Measurements from ENCODE around the gene ZMIZ1.

ZMIZ1 gene

DNA sequence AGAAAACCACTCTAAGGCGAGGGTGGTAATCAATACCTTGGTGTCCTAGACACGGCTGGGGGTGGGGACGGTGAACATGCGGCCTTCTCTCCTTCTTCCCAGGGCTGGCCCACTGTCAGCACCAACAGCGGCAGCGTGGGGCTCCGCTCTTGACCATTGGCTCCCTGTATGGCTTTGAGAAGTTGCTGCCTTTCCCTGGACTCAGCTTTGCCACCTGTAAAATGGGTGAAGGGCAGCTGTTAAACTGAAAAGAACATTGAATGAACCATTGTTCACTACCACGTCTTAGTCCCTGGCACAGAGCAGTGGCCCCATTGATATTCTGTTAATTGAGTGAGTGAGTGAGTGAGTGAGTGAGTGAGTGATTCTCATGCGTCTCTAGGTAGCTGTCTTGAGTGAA is 95.3 kb downstream of the ZMIZ1 start:
- Histone ChIP-seq H3K36me3 (ENCODE audit: control insufficient read depth, insufficient read depth, low read length) (peaks cover 5% of the 10 kb centered on the region; the same call in 1 of the 2 replicates), H3K4me3 (ENCODE audit: low read depth, low read length) (no peak overlapping the region), H3K27ac (ENCODE audit: low read depth, low read length) (no peak overlapping the region), H3K4me1 (ENCODE audit: control insufficient read depth, insufficient read depth, low read length) (peaks cover 9% of the 10 kb centered on the region), H3K9ac (ENCODE audit: low read depth, low read length) (no peak overlapping the region), H3K27me3 (ENCODE audit: control insufficient read depth, insufficient read depth, low read length) (no peaks in the 10 kb centered on the region), H3K9me3 (ENCODE audit: control insufficient read depth, insufficient read depth, low read length) (no peaks in the 10 kb centered on the region)

DNA sequence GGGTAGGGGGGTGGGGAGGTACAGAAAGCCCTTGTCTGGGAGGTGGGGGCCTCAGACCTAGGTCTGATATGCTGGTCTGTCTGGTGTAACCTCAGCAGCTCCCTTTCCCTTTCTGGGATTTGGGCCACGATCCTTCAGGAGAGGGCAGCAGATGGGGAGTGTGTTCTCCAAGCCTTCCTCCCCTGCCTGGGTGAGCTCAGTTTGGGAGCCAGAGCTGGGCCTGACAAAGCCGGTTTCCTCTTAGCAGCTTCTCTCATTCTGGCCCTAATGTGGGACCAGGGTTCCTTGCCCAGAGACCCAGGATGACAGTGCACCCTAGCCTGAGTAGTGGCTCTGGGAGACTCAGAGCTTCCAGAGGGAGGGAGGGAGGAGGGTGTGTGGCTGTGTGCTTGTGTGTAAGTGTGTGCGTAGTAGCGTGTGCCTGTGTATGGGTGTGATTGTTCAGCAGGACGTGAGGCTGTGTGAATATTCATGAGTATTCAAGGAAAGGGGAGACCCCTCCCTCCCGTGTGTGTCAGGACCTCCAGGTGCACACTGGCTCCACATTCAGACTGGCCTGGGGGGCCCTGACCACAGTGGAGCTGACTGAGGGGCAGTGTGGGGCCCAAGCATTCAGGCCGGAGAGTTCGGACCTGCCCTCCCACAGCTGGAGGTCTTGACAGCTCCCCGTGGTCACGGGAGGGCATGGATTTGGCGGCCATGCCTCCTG is 96.5 kb downstream of the ZMIZ1 start:
- Histone ChIP-seq H3K4me1 (ENCODE audit: control insufficient read depth, insufficient read depth, low read length) (peaks cover 4% of the 10 kb centered on the region; the same call in 1 of the 2 replicates), H3K27me3 (ENCODE audit: control insufficient read depth, insufficient read depth, low read length) (no peaks in the 10 kb centered on the region), H3K4me3 (ENCODE audit: low read depth, low read length) (no peak overlapping the region), H3K9me3 (ENCODE audit: control insufficient read depth, insufficient read depth, low read length) (no peaks in the 10 kb centered on the region), H3K36me3 (ENCODE audit: control insufficient read depth, insufficient read depth, low read length) (peaks cover 9% of the 10 kb centered on the region; the same call in 1 of the 2 replicates), H3K9ac (ENCODE audit: low read depth, low read length) (no peak overlapping the region), H3K27ac (ENCODE audit: low read depth, low read length) (no peak overlapping the region)

DNA sequence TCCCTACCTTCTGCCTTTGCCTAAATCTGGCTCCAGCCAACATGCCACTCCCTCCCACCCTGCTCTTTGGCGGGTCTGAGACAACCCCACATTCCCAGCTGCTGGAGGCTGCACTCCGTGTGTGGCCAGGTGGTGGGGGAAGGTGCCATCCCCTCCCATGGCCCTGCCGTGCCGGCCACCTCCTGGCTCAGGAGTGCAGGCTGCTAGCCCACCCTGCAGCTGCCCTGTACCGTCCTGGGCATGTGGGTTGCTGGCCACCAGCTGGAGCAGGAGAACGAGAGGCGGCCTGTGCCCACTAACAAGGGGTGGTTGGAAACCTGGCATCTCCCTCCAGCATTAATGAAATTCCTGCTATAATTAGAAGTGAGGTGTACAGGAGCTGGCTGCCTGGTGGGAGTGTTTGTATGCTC is 97.6 kb downstream of the ZMIZ1 start:
- no peak overlapping the region for H3K4me3 ChIP-seq (ENCODE audit: low read depth, low read length)
- H3K4me1 ChIP-seq (ENCODE audit: control insufficient read depth, insufficient read depth, low read length): peaks cover 4% of the 10 kb centered on the region; the same call in 1 of the 2 replicates
- no peak overlapping the region for H3K9ac ChIP-seq (ENCODE audit: low read depth, low read length)
- no peaks in the 10 kb centered on the region for H3K27me3 ChIP-seq (ENCODE audit: control insufficient read depth, insufficient read depth, low read length)
- H3K27ac ChIP-seq (ENCODE audit: low read depth, low read length): no peak overlapping the region
- H3K36me3 ChIP-seq (ENCODE audit: control insufficient read depth, insufficient read depth, low read length): peaks cover 9% of the 10 kb centered on the region; the same call in 1 of the 2 replicates
- no peaks in the 10 kb centered on the region for H3K9me3 ChIP-seq (ENCODE audit: control insufficient read depth, insufficient read depth, low read length)

DNA sequence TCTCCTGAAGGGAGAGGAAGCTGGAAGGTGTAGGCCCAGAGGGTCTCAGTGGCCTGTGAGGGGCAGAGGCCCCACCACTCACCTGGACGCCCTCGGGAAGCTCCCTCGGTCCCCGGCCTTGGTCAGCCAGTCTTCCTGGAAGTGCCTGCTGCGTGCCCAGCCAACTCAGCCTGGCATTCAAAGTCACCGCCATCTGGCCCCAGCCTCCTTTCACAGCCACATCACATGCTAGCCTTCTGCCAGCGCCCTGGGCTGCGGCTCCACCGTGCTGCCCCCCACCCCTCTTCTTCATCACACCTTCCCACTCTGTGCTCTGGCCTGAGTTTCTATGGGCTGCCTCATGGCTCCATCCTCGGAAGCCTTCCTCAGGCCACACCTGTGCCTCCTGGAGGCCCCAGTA is 98.0 kb downstream of the ZMIZ1 start:
- Histone ChIP-seq H3K9ac (ENCODE audit: low read depth, low read length) (no peak overlapping the region), H3K9me3 (ENCODE audit: control insufficient read depth, insufficient read depth, low read length) (no peaks in the 10 kb centered on the region), H3K27ac (ENCODE audit: low read depth, low read length) (no peak overlapping the region), H3K4me1 (ENCODE audit: control insufficient read depth, insufficient read depth, low read length) (peaks cover 4% of the 10 kb centered on the region; the same call in 1 of the 2 replicates), H3K4me3 (ENCODE audit: low read depth, low read length) (no peak overlapping the region), H3K36me3 (ENCODE audit: control insufficient read depth, insufficient read depth, low read length) (peaks cover 9% of the 10 kb centered on the region; the same call in 1 of the 2 replicates), H3K27me3 (ENCODE audit: control insufficient read depth, insufficient read depth, low read length) (no peaks in the 10 kb centered on the region)

DNA sequence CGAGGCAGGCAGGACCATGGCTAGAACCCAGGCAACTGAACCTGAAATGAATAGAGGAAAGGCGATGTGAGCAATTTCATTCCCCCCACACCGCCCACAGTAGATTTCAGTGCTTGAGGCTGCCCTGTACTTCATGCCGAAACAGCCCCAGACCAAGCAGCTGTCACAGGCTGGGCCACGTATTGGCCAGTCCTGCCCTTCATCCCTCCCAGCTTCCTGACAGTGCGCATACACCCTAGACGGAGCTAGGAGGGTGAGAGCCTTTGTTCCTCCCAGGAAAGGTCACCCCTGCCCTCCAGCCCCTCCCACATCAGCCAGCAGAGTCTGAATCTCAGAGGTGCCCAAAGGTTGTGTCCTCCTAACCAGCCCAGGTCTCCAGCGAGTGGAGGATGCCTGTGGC is 98.8 kb downstream of the ZMIZ1 start:
- peaks cover 4% of the 10 kb centered on the region; the same call in 1 of the 2 replicates for H3K4me1 ChIP-seq (ENCODE audit: control insufficient read depth, insufficient read depth, low read length)
- H3K4me3 ChIP-seq (ENCODE audit: low read depth, low read length): no peak overlapping the region
- H3K27me3 ChIP-seq (ENCODE audit: control insufficient read depth, insufficient read depth, low read length): no peaks in the 10 kb centered on the region
- no peak overlapping the region for H3K27ac ChIP-seq (ENCODE audit: low read depth, low read length)
- H3K9ac ChIP-seq (ENCODE audit: low read depth, low read length): no peak overlapping the region
- no peaks in the 10 kb centered on the region for H3K9me3 ChIP-seq (ENCODE audit: control insufficient read depth, insufficient read depth, low read length)
- peaks cover 9% of the 10 kb centered on the region; the same call in 1 of the 2 replicates for H3K36me3 ChIP-seq (ENCODE audit: control insufficient read depth, insufficient read depth, low read length)

DNA sequence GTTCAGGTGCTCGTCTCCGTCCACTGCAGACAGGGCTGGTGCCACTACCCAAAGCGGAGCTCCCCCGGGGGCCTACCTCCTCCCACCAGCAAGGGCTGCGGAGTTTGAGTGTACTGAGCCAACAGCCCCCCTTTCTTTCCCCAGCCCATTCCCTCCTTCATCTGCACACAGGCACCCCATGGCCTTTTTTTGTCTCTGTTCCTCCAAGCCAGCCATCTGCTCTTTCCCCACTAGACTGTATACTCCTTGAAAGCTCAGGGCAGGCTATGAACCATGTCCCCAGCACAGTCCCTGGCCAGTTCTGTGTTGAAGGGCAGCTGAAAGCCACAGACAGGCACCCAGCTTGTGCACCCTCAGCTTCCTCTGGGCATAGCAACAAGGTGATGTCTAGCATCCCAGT is 99.4 kb downstream of the ZMIZ1 start:
- Histone ChIP-seq H3K4me3 (ENCODE audit: low read depth, low read length) (no peak overlapping the region), H3K4me1 (ENCODE audit: control insufficient read depth, insufficient read depth, low read length) (peaks cover 4% of the 10 kb centered on the region; the same call in 1 of the 2 replicates), H3K27me3 (ENCODE audit: control insufficient read depth, insufficient read depth, low read length) (no peaks in the 10 kb centered on the region), H3K27ac (ENCODE audit: low read depth, low read length) (no peak overlapping the region), H3K9me3 (ENCODE audit: control insufficient read depth, insufficient read depth, low read length) (no peaks in the 10 kb centered on the region), H3K9ac (ENCODE audit: low read depth, low read length) (no peak overlapping the region), H3K36me3 (ENCODE audit: control insufficient read depth, insufficient read depth, low read length) (peaks cover 9% of the 10 kb centered on the region; the same call in 1 of the 2 replicates)

DNA sequence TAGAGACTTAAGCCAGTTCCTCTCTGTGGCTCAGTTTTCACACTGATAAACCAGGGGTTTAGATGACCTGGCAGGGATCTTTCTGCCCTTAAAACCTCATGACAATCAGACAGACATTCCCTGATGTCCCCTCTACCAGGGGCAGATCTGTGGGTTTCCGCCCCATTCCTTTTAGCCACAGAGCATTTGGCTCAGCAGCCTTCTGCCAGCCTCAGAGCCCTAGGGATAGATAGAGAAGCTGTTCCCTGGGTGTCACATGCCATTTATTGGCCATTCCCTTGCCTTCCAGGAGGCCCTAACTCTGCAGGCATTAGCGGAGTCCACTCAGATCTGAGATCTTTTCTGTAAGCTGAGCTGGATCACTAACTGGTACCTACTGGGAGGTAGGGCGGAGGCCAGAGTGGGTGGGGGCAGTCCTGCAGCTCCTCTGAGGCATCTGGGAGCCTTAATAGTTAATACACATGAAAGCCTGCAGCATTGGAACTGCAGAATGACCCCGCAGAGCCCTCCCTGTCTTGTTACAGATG is 101.5 kb downstream of the ZMIZ1 start:
- peaks cover 9% of the 10 kb centered on the region; the same call in 1 of the 2 replicates for H3K36me3 ChIP-seq (ENCODE audit: control insufficient read depth, insufficient read depth, low read length)
- H3K27ac ChIP-seq (ENCODE audit: low read depth, low read length): no peak overlapping the region

DNA sequence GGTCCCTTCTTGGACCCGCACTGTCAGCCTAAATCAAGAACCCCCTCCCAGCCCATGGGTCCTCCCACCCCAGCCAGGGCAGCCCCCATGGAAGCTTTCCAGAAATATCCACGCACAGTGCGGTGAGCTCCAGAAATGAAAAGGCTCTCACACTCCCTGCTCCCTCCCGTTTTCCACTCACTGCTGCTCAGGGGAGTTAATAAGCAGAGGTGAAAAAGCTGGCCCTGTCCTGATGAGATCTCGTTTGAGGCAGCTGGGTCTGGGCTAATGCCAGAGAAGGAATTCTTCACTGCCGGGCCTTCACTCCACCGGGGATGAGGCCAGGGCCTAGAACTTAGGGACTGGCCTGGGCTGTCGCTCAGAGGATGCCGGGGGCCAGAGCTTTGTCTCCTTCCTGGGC is 102.2 kb downstream of the ZMIZ1 start:
- Histone ChIP-seq H3K9ac (ENCODE audit: low read depth, low read length) (no peak overlapping the region), H3K4me1 (ENCODE audit: control insufficient read depth, insufficient read depth, low read length) (no peaks in the 10 kb centered on the region; the same call in 1 of the 2 replicates), H3K27me3 (ENCODE audit: control insufficient read depth, insufficient read depth, low read length) (no peaks in the 10 kb centered on the region), H3K27ac (ENCODE audit: low read depth, low read length) (no peak overlapping the region), H3K9me3 (ENCODE audit: control insufficient read depth, insufficient read depth, low read length) (no peaks in the 10 kb centered on the region), H3K4me3 (ENCODE audit: low read depth, low read length) (no peak overlapping the region), H3K36me3 (ENCODE audit: control insufficient read depth, insufficient read depth, low read length) (peaks cover 9% of the 10 kb centered on the region; the same call in 1 of the 2 replicates)

More for the DNA sequence above, 101.5 kb downstream of the ZMIZ1 start:
- H3K4me1 ChIP-seq (ENCODE audit: control insufficient read depth, insufficient read depth, low read length): peaks cover 1% of the 10 kb centered on the region; the same call in 1 of the 2 replicates
- H3K9me3 ChIP-seq (ENCODE audit: control insufficient read depth, insufficient read depth, low read length): no peaks in the 10 kb centered on the region
- no peak overlapping the region for H3K9ac ChIP-seq (ENCODE audit: low read depth, low read length)
- H3K27me3 ChIP-seq (ENCODE audit: control insufficient read depth, insufficient read depth, low read length): no peaks in the 10 kb centered on the region
- no peak overlapping the region for H3K4me3 ChIP-seq (ENCODE audit: low read depth, low read length)

DNA sequence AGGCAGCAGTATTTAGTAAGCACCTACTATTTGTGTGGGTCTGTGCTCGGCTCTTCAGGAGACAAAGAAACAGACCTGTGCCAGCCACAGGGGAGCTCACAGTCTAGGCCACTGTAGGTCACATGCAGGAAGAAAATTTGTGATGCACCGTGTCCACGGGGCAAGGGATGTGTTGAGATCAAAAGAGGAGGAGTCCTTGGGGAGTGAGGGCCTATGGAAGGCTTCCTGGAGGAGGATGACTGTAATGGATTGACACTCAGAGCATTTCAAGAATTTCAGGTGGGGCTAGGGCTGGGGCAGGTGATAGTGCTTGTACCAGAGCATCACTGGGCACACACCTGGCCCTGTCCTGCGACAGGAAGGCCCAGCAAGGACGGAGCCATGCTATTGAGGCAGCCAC is 102.7 kb downstream of the ZMIZ1 start:
- H3K27me3 ChIP-seq (ENCODE audit: control insufficient read depth, insufficient read depth, low read length): no peaks in the 10 kb centered on the region
- no peak overlapping the region for H3K4me3 ChIP-seq (ENCODE audit: low read depth, low read length)
- no peaks in the 10 kb centered on the region for H3K9me3 ChIP-seq (ENCODE audit: control insufficient read depth, insufficient read depth, low read length)
- no peak overlapping the region for H3K9ac ChIP-seq (ENCODE audit: low read depth, low read length)
- H3K27ac ChIP-seq (ENCODE audit: low read depth, low read length): no peak overlapping the region
- H3K4me1 ChIP-seq (ENCODE audit: control insufficient read depth, insufficient read depth, low read length): no peaks in the 10 kb centered on the region; the same call in 1 of the 2 replicates
- H3K36me3 ChIP-seq (ENCODE audit: control insufficient read depth, insufficient read depth, low read length): peaks cover 9% of the 10 kb centered on the region; the same call in 1 of the 2 replicates

DNA sequence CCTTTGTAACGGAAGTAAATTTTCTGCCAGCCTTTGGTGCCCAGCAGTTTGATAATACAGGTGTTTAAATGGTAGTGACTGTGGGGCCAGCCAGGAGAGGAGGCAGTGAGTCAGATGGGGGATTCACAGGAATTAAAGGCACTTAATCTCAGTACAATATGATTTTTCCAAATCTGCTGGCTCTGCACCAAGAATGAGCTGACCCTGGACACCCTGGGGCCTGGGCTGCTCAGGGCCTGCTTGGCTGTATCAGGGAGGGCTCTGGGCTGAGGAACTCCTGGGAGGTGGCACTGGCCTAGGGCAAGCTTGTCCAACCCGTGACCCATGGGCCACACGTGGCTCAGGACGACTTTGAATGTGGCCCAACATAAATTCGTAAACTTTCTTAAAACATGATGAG is 104.1 kb downstream of the ZMIZ1 start:
- H3K4me3 ChIP-seq (ENCODE audit: low read depth, low read length): no peak overlapping the region
- no peaks in the 10 kb centered on the region for H3K9me3 ChIP-seq (ENCODE audit: control insufficient read depth, insufficient read depth, low read length)
- peaks cover 3% of the 10 kb centered on the region; the same call in 1 of the 2 replicates for H3K36me3 ChIP-seq (ENCODE audit: control insufficient read depth, insufficient read depth, low read length)
- H3K27me3 ChIP-seq (ENCODE audit: control insufficient read depth, insufficient read depth, low read length): no peaks in the 10 kb centered on the region
- no peak overlapping the region for H3K9ac ChIP-seq (ENCODE audit: low read depth, low read length)
- H3K4me1 ChIP-seq (ENCODE audit: control insufficient read depth, insufficient read depth, low read length): peaks cover 5% of the 10 kb centered on the region; the same call in 1 of the 2 replicates
- H3K27ac ChIP-seq (ENCODE audit: low read depth, low read length): no peak overlapping the region

DNA sequence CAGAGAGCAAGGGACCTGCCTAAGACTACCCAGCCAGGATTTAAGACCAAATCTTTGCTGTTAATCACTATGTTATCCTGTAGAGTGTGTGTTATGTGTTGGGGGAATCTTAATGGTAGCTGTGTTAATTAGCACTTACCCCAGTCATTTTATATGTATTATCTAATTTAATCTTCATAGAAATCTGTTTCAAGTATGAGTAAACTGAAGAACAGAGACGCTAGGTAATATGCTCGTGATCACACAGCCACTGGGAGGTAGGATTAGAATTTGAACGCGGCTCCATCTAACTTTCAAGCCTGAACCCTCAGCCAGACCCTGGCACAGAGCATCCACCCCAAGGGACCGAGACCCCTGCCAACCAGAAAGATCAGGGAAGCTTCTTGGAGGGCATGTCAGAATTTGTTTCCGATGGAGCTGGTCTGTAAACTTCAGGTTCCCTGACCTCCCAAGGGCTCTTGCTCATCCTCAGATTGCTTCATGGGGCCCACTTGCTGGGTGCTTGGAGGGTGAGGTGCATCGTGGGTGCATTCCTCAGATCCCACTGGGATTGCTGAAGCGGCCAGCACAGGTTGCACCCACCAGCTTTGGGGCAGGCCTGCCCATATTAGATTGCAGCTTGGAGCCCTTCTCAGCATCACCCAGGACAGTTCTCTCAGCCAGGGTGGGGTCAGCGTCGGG is 105.0 kb downstream of the ZMIZ1 start:
- H3K9ac ChIP-seq (ENCODE audit: low read depth, low read length): no peak overlapping the region
- H3K4me1 ChIP-seq (ENCODE audit: control insufficient read depth, insufficient read depth, low read length): peaks cover 13% of the 10 kb centered on the region
- H3K4me3 ChIP-seq (ENCODE audit: low read depth, low read length): no peak overlapping the region
- H3K27me3 ChIP-seq (ENCODE audit: control insufficient read depth, insufficient read depth, low read length): no peaks in the 10 kb centered on the region
- H3K27ac ChIP-seq (ENCODE audit: low read depth, low read length): no peak overlapping the region
- H3K9me3 ChIP-seq (ENCODE audit: control insufficient read depth, insufficient read depth, low read length): no peaks in the 10 kb centered on the region
- peaks cover 3% of the 10 kb centered on the region; the same call in 1 of the 2 replicates for H3K36me3 ChIP-seq (ENCODE audit: control insufficient read depth, insufficient read depth, low read length)

Measured in HUES48 (cell line).